HG02610 (cell line): ENCODE data around the gene CLDN16.

ENCODE experiments used
- ATAC-seq: cut with Tn5 transposase; IDR thresholded peaks from one replicate; pipeline ENCODE4 v1.9.1; 2021; ENCODE audit warnings: mild to moderate bottlenecking, moderate library complexity; ENCODE audit not compliant: unreplicated experiment

CLDN16 gene

DNA sequence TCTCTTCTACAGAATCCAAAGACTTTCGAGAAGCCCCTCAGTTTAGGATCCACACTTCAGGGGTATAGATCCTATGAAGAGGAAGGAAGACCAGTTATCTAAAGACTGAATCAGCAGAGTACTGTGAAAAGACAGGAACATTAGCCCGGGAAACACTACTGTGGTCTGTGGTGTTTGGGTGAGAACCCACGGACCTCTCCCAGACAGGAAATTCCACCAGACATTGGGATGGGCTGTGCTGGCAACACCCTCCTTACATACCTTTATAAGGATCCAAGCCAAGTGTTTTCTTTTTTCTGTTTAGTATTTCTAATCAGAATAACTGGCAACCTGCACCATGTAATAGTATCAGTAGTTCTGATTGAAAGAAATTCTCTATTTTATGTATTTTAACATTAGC lies 47.7 kb downstream of the CLDN16 start:
- ATAC-seq, result no peak

DNA sequence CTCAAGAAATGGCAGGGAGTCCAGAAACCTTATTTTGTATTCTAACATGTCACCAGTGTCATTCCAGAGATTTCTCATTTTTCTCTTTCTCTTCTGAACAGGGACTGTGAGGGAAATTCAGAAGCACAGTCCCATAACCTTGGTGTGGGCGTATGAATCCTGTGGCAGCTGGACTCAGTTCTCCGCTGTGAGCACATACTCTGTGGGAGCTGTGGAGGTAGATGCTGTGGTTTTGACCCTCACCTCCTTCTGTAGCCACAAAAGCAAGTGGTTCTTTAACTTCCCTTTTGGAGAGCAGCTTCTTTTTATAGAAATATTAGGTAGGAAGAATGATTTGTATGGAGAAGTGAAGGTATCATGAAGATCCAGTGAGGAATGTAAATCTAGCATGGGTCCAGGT lies 48.4 kb downstream of the CLDN16 start:
- ATAC-seq, result no peak

GRCh38 chr3:190442240-190442639 lies 54.3 kb downstream of the CLDN16 start:
- ATAC-seq, result no peak

- no peak for ATAC-seq
Observed at GRCh38 chr3:190443257-190443656, 55.3 kb downstream of the CLDN16 start.

DNA sequence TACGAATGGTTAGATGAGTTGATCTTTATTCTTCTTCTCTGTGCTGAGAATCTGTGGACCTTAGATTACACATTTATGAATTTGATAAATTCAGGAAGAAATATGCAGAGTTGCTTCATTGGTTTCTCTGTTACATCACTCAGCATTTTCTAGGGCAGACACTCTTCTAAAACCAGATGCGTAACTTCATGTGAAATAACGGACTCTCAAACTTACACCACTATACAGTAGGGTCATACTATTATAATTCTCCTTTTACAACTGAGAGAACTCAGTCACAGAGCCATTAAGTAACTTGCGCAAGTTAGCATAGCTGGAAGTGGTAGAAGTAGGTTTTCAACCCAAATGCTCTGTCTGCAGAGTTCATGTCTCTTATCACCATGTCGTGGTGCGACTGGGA lies 56.0 kb downstream of the CLDN16 start:
- no peak for ATAC-seq

- ATAC-seq, result no peak
Observed at GRCh38 chr3:190444576-190445145, 56.7 kb downstream of the CLDN16 start.

GRCh38 chr3:190446573-190447279 lies 58.8 kb downstream of the CLDN16 start:
- ATAC-seq, result no peak

GRCh38 chr3:190448256-190448655 lies 60.3 kb downstream of the CLDN16 start:
- no peak for ATAC-seq

DNA sequence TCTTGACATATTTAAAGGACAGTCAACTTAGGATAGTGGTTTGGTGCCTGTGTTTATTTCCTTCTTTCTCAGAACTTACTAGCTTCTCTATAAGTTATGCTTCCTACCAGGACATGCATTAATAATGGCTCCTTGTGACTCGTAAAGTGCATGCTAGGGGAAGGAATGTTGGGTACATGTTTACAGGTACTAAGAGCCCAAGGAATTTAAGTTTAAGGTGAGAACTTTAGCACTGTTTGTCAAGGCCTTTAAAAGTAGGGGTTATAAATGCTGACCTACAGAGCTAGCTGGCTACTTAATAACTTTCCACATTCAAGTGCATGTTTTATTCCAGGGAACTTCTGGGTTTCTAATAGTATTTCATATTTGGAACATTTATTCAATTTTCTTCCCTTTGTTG lies 61.8 kb downstream of the CLDN16 start, which contains the start of gene TMEM207:
TSS of gene TMEM207 (minus strand) at position 101 of the 400 bp plus-strand sequence. CDS start at position 9, 92 bp downstream.
- no peak for ATAC-seq

DNA sequence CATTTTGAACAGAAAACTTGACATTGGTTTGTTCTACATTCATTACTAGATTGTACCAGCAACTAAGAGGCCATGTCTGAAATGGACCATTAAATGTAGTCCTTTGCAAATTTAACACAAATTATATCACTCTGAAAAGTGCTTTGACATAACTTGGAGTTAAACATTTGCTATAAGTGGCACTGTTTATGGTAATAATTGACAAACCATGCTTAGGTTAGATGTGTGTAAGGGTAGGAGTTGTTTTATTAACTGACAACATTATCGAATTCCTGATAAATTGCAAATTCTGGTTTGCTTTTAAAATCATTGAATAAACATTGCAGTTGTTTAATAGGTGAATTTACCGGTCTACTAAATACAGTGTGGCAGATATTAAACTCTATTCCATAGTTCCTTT lies 67.9 kb downstream of the CLDN16 start:
- ATAC-seq, result no peak

- no peak for ATAC-seq
Observed at GRCh38 chr3:190456770-190457169, 68.8 kb downstream of the CLDN16 start.

DNA sequence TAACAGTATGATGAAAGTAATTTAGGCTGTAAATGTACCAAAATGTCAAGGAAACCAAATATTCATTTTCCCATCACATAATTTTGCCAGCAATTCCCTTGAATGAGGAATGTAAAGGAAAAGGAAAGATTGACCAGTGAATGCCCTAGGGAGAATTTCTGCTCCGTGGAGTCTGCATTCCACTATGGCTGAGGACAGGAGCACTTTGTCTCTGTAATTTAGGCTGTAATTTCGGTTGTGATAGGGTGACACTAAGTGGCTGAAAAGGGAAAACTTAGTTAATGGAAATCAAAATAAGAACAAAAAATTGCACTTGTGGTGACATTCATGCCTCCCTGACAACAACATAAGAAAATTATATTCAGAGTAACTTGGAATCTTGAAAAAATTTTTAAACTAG lies 70.1 kb downstream of the CLDN16 start:
- ATAC-seq, result no peak
